ENCODE measurements around the gene NEU1. TPM values are rescaled to one million over a fixed set of nuclear protein-coding genes. Genes with fewer than 3 reads are reported as not detected.
"Not testable (repeated sequence)": the region's sequence is repeated elsewhere in the genome, so short reads cannot be mapped to it uniquely, and the experiment has no call there.

The NEU1 gene
- total RNA-seq, 1 donor = 51.7 TPM

GRCh38 chr6:31822036-31822821 is 40.4 kb downstream of the NEU1 start:
- peak; percentile 37 to 82 (median 80) for DNase-seq (ENCODE audit: low read depth in 2 of 3, low spot score in 2 of 3)

GRCh38 chr6:31821301-31822035 is 41.2 kb downstream of the NEU1 start:
- peak in 1 of 3 donors; percentile 56 for DNase-seq (ENCODE audit: low read depth in 2 of 3, low spot score in 2 of 3)

GRCh38 chr6:31820399-31820798 is 42.2 kb downstream of the NEU1 start:
- DNase-seq (ENCODE audit: low read depth in 2 of 3, low spot score in 2 of 3) = not testable (repeated sequence)

- no peak for DNase-seq (ENCODE audit: low read depth in 2 of 3, low spot score in 2 of 3)
Measured at GRCh38 chr6:31819871-31820299, 42.7 kb downstream of the NEU1 start.

GRCh38 chr6:31817929-31818511 is 44.6 kb downstream of the NEU1 start:
- not testable (repeated sequence) for DNase-seq (ENCODE audit: low read depth in 2 of 3, low spot score in 2 of 3)

- DNase-seq (ENCODE audit: low read depth in 2 of 3, low spot score in 2 of 3) = peak in 1 of 3 donors; percentile 42
Measured at GRCh38 chr6:31817133-31817928, 45.3 kb downstream of the NEU1 start.

- DNase-seq (ENCODE audit: low read depth in 2 of 3, low spot score in 2 of 3) = peak in 2 of 3 donors; percentile 84 to 92
Measured at GRCh38 chr6:31815025-31815838, 47.4 kb downstream of the NEU1 start, which contains the start of the genes HSPA1A and HSPA1L. Gene HSPA1A, plus strand, starts transcription at chr6:31815543. Its CDS starts 214 bp downstream, at chr6:31815757. Gene HSPA1L, minus strand, starts transcription at chr6:31815283. Its CDS starts 3,311 bp downstream, at chr6:31811972.

GRCh38 chr6:31814677-31815024 is 48.0 kb downstream of the NEU1 start:
- DNase-seq (ENCODE audit: low read depth in 2 of 3, low spot score in 2 of 3) = peak in 2 of 3 donors; percentile 82 to 85

- no peak for DNase-seq (ENCODE audit: low read depth in 2 of 3, low spot score in 2 of 3)
Measured at GRCh38 chr6:31813465-31813849, 49.2 kb downstream of the NEU1 start.

GRCh38 chr6:31811645-31812044 is 51.0 kb downstream of the NEU1 start:
- DNase-seq (ENCODE audit: low read depth in 2 of 3, low spot score in 2 of 3) = no peak

GRCh38 chr6:31808599-31808998 is 54.0 kb downstream of the NEU1 start:
- DNase-seq (ENCODE audit: low read depth in 2 of 3, low spot score in 2 of 3) = not testable (repeated sequence)

Small RNA genes lying within 50 kb of the gene (small RNA-seq; reads per million reads assigned to genes)
- 19.5 reads per million, percentile 94 among the genes with 10 or more reads in this experiment for gene SNORD48
- not detected for gene SNORD52

Other genes with a start within 250 kb of the NEU1 start
- 66.8 TPM for gene AIF1, start 247.6 kb downstream of the NEU1 start, total RNA-seq
- gene PRRC2A, start 242.1 kb downstream of the NEU1 start, total RNA-seq = 117 TPM
- 172 TPM for gene BAG6, start 210.2 kb downstream of the NEU1 start, total RNA-seq
- gene APOM, start 206.9 kb downstream of the NEU1 start, total RNA-seq = 3.8 TPM
- gene C6orf47, start 202.0 kb downstream of the NEU1 start, total RNA-seq = 19.1 TPM
- 16.2 TPM for gene GPANK1, start 197.8 kb downstream of the NEU1 start, total RNA-seq
- gene CSNK2B, start 196.7 kb downstream of the NEU1 start, total RNA-seq = 232 TPM
- 7.8 TPM for gene LY6G5B, start 192.8 kb downstream of the NEU1 start, total RNA-seq
- 3.5 TPM for gene LY6G5C, start 181.8 kb downstream of the NEU1 start, total RNA-seq
- 75.4 TPM for gene ABHD16A, start 159.5 kb downstream of the NEU1 start, total RNA-seq
- 0.54 TPM for gene LY6G6F, start 156.0 kb downstream of the NEU1 start, total RNA-seq
- gene LY6G6D, start 147.5 kb downstream of the NEU1 start, total RNA-seq = 1.6 TPM
- gene LY6G6C, start 141.1 kb downstream of the NEU1 start, total RNA-seq = 0.54 TPM
- gene MPIG6B, start 139.4 kb downstream of the NEU1 start, total RNA-seq = 7.8 TPM
- gene DDAH2, start 133.5 kb downstream of the NEU1 start, total RNA-seq = 223 TPM
- 794 TPM for gene CLIC1, start 126.3 kb downstream of the NEU1 start, total RNA-seq
- 32.3 TPM for gene MSH5, start 122.8 kb downstream of the NEU1 start, total RNA-seq
- gene SAPCD1, start 100.2 kb downstream of the NEU1 start, total RNA-seq = 0.27 TPM
- gene VWA7, start 85.5 kb downstream of the NEU1 start, total RNA-seq = 2.4 TPM
- 52.0 TPM for gene VARS1, start 67.1 kb downstream of the NEU1 start, total RNA-seq
- 70.6 TPM for gene LSM2, start 55.9 kb downstream of the NEU1 start, total RNA-seq
- gene HSPA1L, start 47.5 kb downstream of the NEU1 start, total RNA-seq = 1.9 TPM
- 358 TPM for gene HSPA1A, start 47.3 kb downstream of the NEU1 start, total RNA-seq
- 303 TPM for gene HSPA1B, start 35.1 kb downstream of the NEU1 start, total RNA-seq
- gene SLC44A4, start 16.2 kb upstream of the NEU1 start, total RNA-seq = 0.81 TPM
- gene EHMT2, start 34.9 kb upstream of the NEU1 start, total RNA-seq = 128 TPM
- gene ZBTB12, start 39.3 kb upstream of the NEU1 start, total RNA-seq = 8.9 TPM
- 0.54 TPM for gene C2, start 64.9 kb upstream of the NEU1 start, total RNA-seq
- gene CFB, start 83.3 kb upstream of the NEU1 start, total RNA-seq = 0.54 TPM
- gene NELFE, start 96.2 kb upstream of the NEU1 start, total RNA-seq = 44.7 TPM
- gene SKIC2, start 96.4 kb upstream of the NEU1 start, total RNA-seq = 62.7 TPM
- 36.4 TPM for gene DXO, start 109.3 kb upstream of the NEU1 start, total RNA-seq
- 5.9 TPM for gene C4A, start 119.2 kb upstream of the NEU1 start, total RNA-seq
- gene C4B, start 152.0 kb upstream of the NEU1 start, total RNA-seq = 4.6 TPM
- gene CYP21A2, start 175.6 kb upstream of the NEU1 start, total RNA-seq = 0.27 TPM
- 1.1 TPM for gene TNXB, start 246.5 kb upstream of the NEU1 start, total RNA-seq

Data from hematopoietic multipotent progenitor cell (in vitro differentiated cells).